K562 (cell line): ENCODE data around the gene FNBP1. TPM values are rescaled to one million over a fixed set of nuclear protein-coding genes. Genes with fewer than 3 reads are reported as not detected.
A peak's percentile ranks its signal among the peaks of the same experiment; 100 is the strongest.

Experiments
- ATAC-seq: fragments of 200-7000 bp; cut with Tn5 transposase; 3 replicates; pipeline ENCODE4 v1.9.1; 2020; ENCODE audit warnings: moderate library complexity
- BruUV-seq: library from RNA; stranded (reverse); fragments of 400-500 nt; replicated peaks from 2 replicates; lab custom pipeline; 2021; lab: Mats Ljungman, UMichigan
- CTCF ChIA-PET: fragments of 300-600 bp; formaldehyde crosslinking; extraction: SDS; loops from one replicate; lab custom pipeline; 2021; ENCODE audit warnings: low intra/inter-chr PET ratio; lab: Yijun Ruan, JAX
- POLR2A ChIA-PET: fragments of 300-600, 350-650 bp; sonication (Branson Sonifier 250); formaldehyde crosslinking; extraction: SDS; loops from one replicate; lab custom pipeline; 2021; ENCODE audit warnings: antibody characterized with exemption, inconsistent platforms; lab: Yijun Ruan, JAX
- DNase-seq, 4 experiments: peaks; one replicate each; pipeline versions ENCODE4 v3.0.0 to v3.0.0-alpha.2; 2011 to 2018; ENCODE audit warnings: low spot score in 3 of 4, mixed read lengths in 3 of 4; ENCODE audit errors: extremely low read depth in 1 of 4
- FAIRE-seq: peaks from 2 replicates; lab custom pipeline; 2011; peaks lifted over from hg19 to GRCh38; lab: Jason Lieb, UNC
- H2AFZ ChIP-seq: 2 replicates; pipeline ENCODE4 v1.6.0; 2011; ENCODE audit warnings: low read depth, low read length, control low read depth, inconsistent platforms
- H3K27ac ChIP-seq: fragments of 200-600 bp; 3 replicates; pipeline ENCODE4 v1.8.0; 2011; ENCODE audit warnings: low read depth, mild to moderate bottlenecking, control low read depth, inconsistent platforms, low read length, moderate library complexity, mixed read lengths; ENCODE audit errors: extremely low read depth
- H3K27me3 ChIP-seq, 2 experiments: fragments of 300-600 bp in 1 of 2; 2 replicates in 1 of 2; 3 replicates in 1 of 2; pipeline versions ENCODE4 v1.6.0 to v1.8.0; 2011; ENCODE audit warnings: inconsistent platforms in 2 of 2, low read length in 2 of 2, mild to moderate bottlenecking in 1 of 2, mixed read lengths in 1 of 2, moderate library complexity in 1 of 2; ENCODE audit not compliant: control insufficient read depth in 2 of 2, insufficient read depth in 2 of 2
- H3K36me3 ChIP-seq: fragments of 300-600 bp; 3 replicates; pipeline ENCODE4 v1.8.0; 2011; ENCODE audit warnings: mild to moderate bottlenecking, low read length, inconsistent platforms; ENCODE audit not compliant: control insufficient read depth, insufficient read depth
- H3K4me1 ChIP-seq, 2 experiments: fragments of 200-600 bp in 1 of 2; replicated peaks in 1 of 2; 2 replicates in 1 of 2; 3 replicates in 1 of 2; pipeline versions ENCODE4 v1.5.1 to v1.8.0; 2011; ENCODE audit warnings: inconsistent platforms in 2 of 2, low read length in 2 of 2, mild to moderate bottlenecking in 1 of 2, mixed read lengths in 1 of 2, moderate library complexity in 1 of 2; ENCODE audit not compliant: control insufficient read depth in 2 of 2, insufficient read depth in 2 of 2
- H3K4me2 ChIP-seq: 2 replicates; pipeline ENCODE4 v1.6.1; 2011; ENCODE audit warnings: low read length, control low read depth, inconsistent platforms, mixed read lengths; ENCODE audit not compliant: insufficient read depth
- H3K4me3 ChIP-seq: fragments of 200-600 bp; sonication (generic), shearing (Covaris generic); 2 replicates; pipeline ENCODE4 v1.5.1; 2016; ENCODE audit warnings: control low read depth, inconsistent platforms
- H3K79me2 ChIP-seq: fragments of 200-600 bp; 3 replicates; pipeline ENCODE4 v1.8.0; 2011; ENCODE audit warnings: low read length, inconsistent platforms; ENCODE audit not compliant: control insufficient read depth, insufficient read depth
- H3K9ac ChIP-seq, 2 experiments: 2 replicates each; pipeline versions ENCODE4 v1.6.0 to v1.6.1; 2011; ENCODE audit warnings: low read depth in 2 of 2, low read length in 2 of 2, control low read depth in 1 of 2, inconsistent platforms in 1 of 2, mild to moderate bottlenecking in 1 of 2, mixed read lengths in 1 of 2; ENCODE audit not compliant: insufficient read depth in 1 of 2
- H3K9me1 ChIP-seq: one replicate; pipeline ENCODE4 v1.6.0; 2011; ENCODE audit warnings: inconsistent platforms, mild to moderate bottlenecking, low read length, moderate library complexity; ENCODE audit not compliant: control insufficient read depth, insufficient read depth
- H3K9me3 ChIP-seq: replicated peaks from 2 replicates; pipeline ENCODE4 v1.5.1; 2011; ENCODE audit warnings: low read depth, low read length, inconsistent platforms; ENCODE audit not compliant: control insufficient read depth, insufficient read depth
- H4K20me1 ChIP-seq: replicated peaks from 2 replicates; pipeline ENCODE4 v1.6.1; 2011; ENCODE audit warnings: low read length, inconsistent platforms, mixed read lengths; ENCODE audit not compliant: control insufficient read depth, insufficient read depth
- HSF4 ChIP-seq: fragments of 250-450 bp; sonication (Bioruptor Pico); IDR thresholded peaks from 2 replicates; pipeline ENCODE4 v2.1.2; 2022; ENCODE audit warnings: mild to moderate bottlenecking, moderate library complexity, borderline replicate concordance
- IFI16 ChIP-seq: fragments of 250-450 bp; sonication (Bioruptor Pico); IDR thresholded peaks from 2 replicates; pipeline ENCODE4 v2.1.2; 2022; ENCODE audit warnings: mild to moderate bottlenecking, inconsistent platforms
- KAT2B ChIP-seq: IDR thresholded peaks from one replicate; pipeline ENCODE4 v1.6.1; 2012; ENCODE audit warnings: low read depth, mild to moderate bottlenecking, control low read depth, inconsistent platforms, low read length, moderate library complexity
- POLR2B ChIP-seq: fragments of 450-650 bp; IDR thresholded peaks from 2 replicates; pipeline ENCODE4 v1.6.1; 2018; ENCODE audit warnings: low read depth; ENCODE audit not compliant: partially characterized antibody
- RFX7 ChIP-seq: fragments of 250-450 bp; sonication (Bioruptor Pico); IDR thresholded peaks from 2 replicates; pipeline ENCODE4 v1.5.1; 2021; ENCODE audit warnings: mild to moderate bottlenecking
- TSHZ1 ChIP-seq: fragments of 250-450 bp; sonication (Bioruptor Pico); IDR thresholded peaks from 2 replicates; pipeline ENCODE4 v1.4.0; 2020; ENCODE audit warnings: mild to moderate bottlenecking, moderate library complexity
- ZNF121 ChIP-seq: sonication (generic); formaldehyde crosslinking; conservative IDR thresholded peaks from 2 replicates; pipeline ENCODE4 v1.8.0; 2022; ENCODE audit warnings: missing genetic modification reagents
- ZNF444 ChIP-seq: fragments of 250-450 bp; sonication (Bioruptor Pico); IDR thresholded peaks from 2 replicates; pipeline ENCODE4 v1.4.0; 2020; ENCODE audit warnings: mild to moderate bottlenecking, moderate library complexity
- ZNF778 ChIP-seq: fragments of 450-650 bp; formaldehyde crosslinking; IDR thresholded peaks from 2 replicates; pipeline ENCODE4 v1.4.0; 2020; ENCODE audit warnings: mild to moderate bottlenecking, moderate library complexity
- WGBS: fragments of 100-300 bp; shearing (Covaris generic); methylation state at CpG from one replicate; pipeline ENCODE4 v1.1.6; 2016; ENCODE audit warnings: low coverage, mixed read lengths; ENCODE audit not compliant: insufficient coverage; ENCODE audit errors: missing lambda C conversion rate; 5-methylcytosine and 5-hydroxymethylcytosine counted together
- in situ Hi-C: fragments of 300-500 bp; cut with MboI; formaldehyde crosslinking; loops from 4 replicates; pipeline ENCODE4 v1.15.0; 2018; ENCODE audit warnings: inconsistent platforms, mixed read lengths
- intact Hi-C: fragments of 100-400 bp; cut with micrococcal nuclease; formaldehyde crosslinking; loops from 2 replicates; pipeline ENCODE4 v1.14.2; 2022
- polyA plus RNA-seq, 8 experiments: library from polyadenylated mRNA; depleted of rRNA in 4 of 8; stranded (reverse) in 5 of 8; unstranded in 3 of 8; fragments of >200 nt; fragmentation: Nextera tagmentation in 2 of 8; fragmentation: Illumina TruSeq in 1 of 8; extraction: Ambion mirVana in 2 of 8; extraction: Trizol in 1 of 8; gene quantifications; 2 replicates each; pipeline versions ENCODE4 v1.2.1 to v1.2.3, GENCODE V29; 2011 to 2014; ENCODE audit warnings: inconsistent platforms in 1 of 8, missing spikeins in 1 of 8
- total RNA-seq, 7 experiments: library from RNA; depleted of rRNA in 6 of 7; stranded (reverse); fragments of >200 nt in 6 of 7; fragmentation: Illumina TruSeq in 2 of 7; extraction: Trizol in 2 of 7; gene quantifications; 2 replicates each; pipeline versions ENCODE4 v1.2.1 to v1.2.3, GENCODE V29; 2011 to 2021; ENCODE audit warnings: low replicate concordance in 1 of 7

The FNBP1 gene
- total and polyA plus RNA-seq, 9 of the 15 experiments (the other 6 are each of a cell fraction or from before 2014, with no cell fraction given) = 1.8 to 14.9 (median 7.6) TPM

DNA sequence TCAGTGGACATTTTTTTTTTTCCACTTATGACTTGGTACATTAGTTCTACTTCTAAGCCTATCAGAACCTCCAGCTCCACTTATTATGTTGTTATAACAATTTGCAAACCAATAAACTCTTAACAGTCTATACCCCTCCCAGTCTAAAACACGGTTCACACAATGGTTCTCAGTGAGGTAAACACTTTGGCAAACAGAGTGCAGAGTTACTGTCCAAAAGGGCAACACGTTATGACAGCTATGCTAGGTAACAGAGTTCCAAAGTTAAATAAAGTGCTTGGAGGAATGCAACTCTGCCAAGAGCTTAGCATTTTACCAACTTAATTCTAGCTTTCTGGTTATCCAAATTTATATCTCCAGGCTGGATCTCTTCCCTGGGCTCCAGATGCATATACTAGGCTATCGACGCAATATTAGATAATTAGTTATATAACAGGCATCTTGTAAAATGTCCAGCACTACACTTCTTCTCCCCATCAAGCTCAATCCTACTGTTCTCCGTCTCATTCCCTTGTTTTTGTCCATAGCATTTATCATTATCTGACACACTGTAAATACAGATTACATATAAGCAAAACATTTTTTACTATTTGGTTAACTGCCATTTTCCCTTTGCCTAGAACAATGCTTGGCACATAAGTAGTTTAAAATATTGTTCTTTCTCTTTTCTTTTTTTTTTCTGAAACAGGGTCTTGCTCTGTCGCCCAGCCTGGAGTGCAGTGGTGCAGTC is 14.3 kb downstream of the FNBP1 start:
- Histone ChIP-seq H3K9me3 (no peaks in the 10 kb centered on the region), H2AFZ (no peak overlapping the region), H3K4me1 (no peaks in the 10 kb centered on the region), H3K36me3 (no peaks in the 10 kb centered on the region), H3K27me3 (no peaks in the 10 kb centered on the region), H3K79me2 (no peaks in the 10 kb centered on the region), H4K20me1 (no peaks in the 10 kb centered on the region), H3K4me3 (no peak overlapping the region), H3K4me2 (no peak overlapping the region), H3K9ac (no peak overlapping the region), H3K27ac (no peak overlapping the region), H3K9me1 (no peaks in the 10 kb centered on the region)
- CTCF ChIA-PET = no interaction called here
- DNase-seq (no peak), ATAC-seq (no peak), FAIRE-seq (no peak)
- WGBS = 54% methylated on average over 5 of the region's 6 CpGs
- in situ Hi-C loops (no loop called here), intact Hi-C loops (no loop called here)
- no peak for TF ChIP-seq RFX7 (CRISPR knock-in tag)
- no peak for TF ChIP-seq KAT2B
- TF ChIP-seq HSF4 (CRISPR knock-in tag) = no peak
- TF ChIP-seq IFI16 (CRISPR knock-in tag) = no peak
- TF ChIP-seq ZNF121 (CRISPR knock-in tag) = 0 out of 2 replicates have a peak, but pooled peaks have one; percentile 23
- no peak for TF ChIP-seq POLR2B
- no peak for TF ChIP-seq ZNF444
- TF ChIP-seq TSHZ1 (CRISPR knock-in tag) = no peak
- TF ChIP-seq ZNF778 (CRISPR knock-in tag) = no peak
- no TSS peak for BruUV-seq
- POLR2A ChIA-PET = interaction anchor here (0.6 to 1.1 kb wide), 2 partner anchors 11 to 343 kb away, joined by 3 read pairs; no protein-coding TSS in a partner anchor
